IMR-90 (cell line): ENCODE measurements around the gene ZNG1B. TPM values are rescaled to one million over a fixed set of nuclear protein-coding genes. Genes with fewer than 3 reads are reported as not detected.
"Not testable (repeated sequence)": the region's sequence is repeated elsewhere in the genome, so short reads cannot be mapped to it uniquely, and the experiment has no call there.

Experiments used
- ATAC-seq: fragments of 200-7000 bp; cut with Tn5 transposase; 2 replicates; pipeline ENCODE4 v1.9.1; 2020; ENCODE audit warnings: low read depth, mild to moderate bottlenecking, moderate library complexity
- BruUV-seq: library from RNA; stranded (reverse); fragments of 400-500 nt; replicated peaks from 2 replicates; lab custom pipeline; 2021; lab: Mats Ljungman, UMichigan
- CTCF ChIA-PET: fragments of 300-600 bp; formaldehyde crosslinking; extraction: SDS; loops from one replicate; lab custom pipeline; 2021; ENCODE audit warnings: antibody characterized with exemption; lab: Yijun Ruan, JAX
- POLR2A ChIA-PET: fragments of 300-600 bp; sonication (Branson Sonifier 250); formaldehyde crosslinking; loops from one replicate; lab custom pipeline; 2022; ENCODE audit warnings: antibody characterized with exemption; ENCODE audit not compliant: unreplicated experiment; lab: Charles Lee
- DNase-seq: peaks from one replicate; pipeline ENCODE4 v3.0.0; 2013
- H2AFZ ChIP-seq: replicated peaks from 2 replicates; pipeline ENCODE3; 2013; ENCODE audit warnings: low read length, mild to moderate bottlenecking; ENCODE audit not compliant: poor library complexity
- H2AK5ac ChIP-seq: 2 replicates; pipeline ENCODE4 v1.6.1; 2013; ENCODE audit warnings: low read depth, low read length, inconsistent platforms
- H2AK9ac ChIP-seq: replicated peaks from 2 replicates; pipeline ENCODE3; 2013; ENCODE audit warnings: mild to moderate bottlenecking, low read depth, low read length, moderate library complexity; ENCODE audit not compliant: poor library complexity
- H2BK120ac ChIP-seq: 2 replicates; pipeline ENCODE4 v1.6.1; 2013; ENCODE audit warnings: low read depth, low read length, inconsistent platforms
- H2BK15ac ChIP-seq: 3 replicates; pipeline ENCODE4 v1.6.1; 2013; ENCODE audit warnings: low read depth, low read length, inconsistent platforms
- H2BK20ac ChIP-seq: 2 replicates; pipeline ENCODE4 v1.6.1; 2013; ENCODE audit warnings: low read depth, mild to moderate bottlenecking, inconsistent platforms, low read length, moderate library complexity
- H2BK5ac ChIP-seq: 2 replicates; pipeline ENCODE4 v1.6.1; 2013; ENCODE audit warnings: mild to moderate bottlenecking, low read depth, low read length, inconsistent platforms; ENCODE audit not compliant: poor library complexity, severe bottlenecking
- H3K14ac ChIP-seq: replicated peaks from 2 replicates; pipeline ENCODE4 v1.6.1; 2013; ENCODE audit warnings: low read depth, low read length, inconsistent platforms
- H3K18ac ChIP-seq: 2 replicates; pipeline ENCODE4 v1.6.1; 2013; ENCODE audit warnings: low read depth, low read length, control low read depth
- H3K23ac ChIP-seq: 2 replicates; pipeline ENCODE4 v1.6.1; 2013; ENCODE audit warnings: low read depth, low read length, inconsistent platforms
- H3K27ac ChIP-seq: 2 replicates; pipeline ENCODE4 v1.5.1; 2013; ENCODE audit warnings: mild to moderate bottlenecking, control low read depth, low read length; ENCODE audit not compliant: insufficient read depth
- H3K27me3 ChIP-seq: 2 replicates; pipeline ENCODE4 v1.6.1; 2013; ENCODE audit warnings: low read length; ENCODE audit not compliant: control insufficient read depth, insufficient read depth
- H3K36me3 ChIP-seq: 2 replicates; pipeline ENCODE4 v1.6.1; 2013; ENCODE audit warnings: low read length, mixed read lengths; ENCODE audit not compliant: control insufficient read depth, insufficient read depth
- H3K4ac ChIP-seq: 2 replicates; pipeline ENCODE4 v1.6.1; 2013; ENCODE audit warnings: low read depth, low read length, inconsistent platforms
- H3K4me1 ChIP-seq: 2 replicates; pipeline ENCODE4 v1.6.1; 2013; ENCODE audit warnings: low read length, mixed read lengths; ENCODE audit not compliant: control insufficient read depth, insufficient read depth
- H3K4me2 ChIP-seq: 2 replicates; pipeline ENCODE4 v1.6.1; 2013; ENCODE audit warnings: low read depth, mild to moderate bottlenecking, control low read depth, low read length, moderate library complexity
- H3K4me3 ChIP-seq: 2 replicates; pipeline ENCODE4 v1.5.1; 2013; ENCODE audit warnings: low read depth, mild to moderate bottlenecking, control low read depth, low read length, moderate library complexity; ENCODE audit not compliant: insufficient read depth
- H3K56ac ChIP-seq: 2 replicates; pipeline ENCODE4 v1.6.1; 2013; ENCODE audit warnings: low read length, inconsistent platforms; ENCODE audit not compliant: insufficient read depth; ENCODE audit errors: extremely low read depth
- H3K79me1 ChIP-seq, 2 experiments: 2 replicates each; pipeline ENCODE4 v1.6.1; 2013; ENCODE audit warnings: low read length in 2 of 2, inconsistent platforms in 1 of 2, low read depth in 1 of 2
- H3K9ac ChIP-seq: 2 replicates; pipeline ENCODE4 v1.6.1; 2013; ENCODE audit warnings: low read depth, low read length, control low read depth
- H3K9me1 ChIP-seq: 2 replicates; pipeline ENCODE4 v1.6.1; 2013; ENCODE audit warnings: low read length, inconsistent platforms; ENCODE audit not compliant: insufficient read depth
- H3K9me3 ChIP-seq: 2 replicates; pipeline ENCODE4 v1.6.1; 2013; ENCODE audit warnings: low read length; ENCODE audit not compliant: control insufficient read depth, insufficient read depth
- H4K20me1 ChIP-seq: 2 replicates; pipeline ENCODE4 v1.6.1; 2013; ENCODE audit warnings: low read length, inconsistent platforms; ENCODE audit not compliant: insufficient read depth
- H4K5ac ChIP-seq: 2 replicates; pipeline ENCODE4 v1.6.1; 2013; ENCODE audit warnings: mild to moderate bottlenecking, low read depth, low read length, control low read depth
- H4K8ac ChIP-seq, 2 experiments: 2 replicates each; pipeline ENCODE4 v1.6.1; 2013; ENCODE audit warnings: low read depth in 2 of 2, low read length in 2 of 2, control low read depth in 1 of 2, inconsistent platforms in 1 of 2
- H4K91ac ChIP-seq: 2 replicates; pipeline ENCODE4 v1.6.1; 2013; ENCODE audit warnings: low read depth, low read length, inconsistent platforms; ENCODE audit not compliant: insufficient read depth
- WGBS, 2 experiments: methylation state at CpG; one replicate each; pipeline versions ENCODE4 v1.1.5 to v1.1.7; 2013; ENCODE audit warnings: missing lambda C conversion rate in 2 of 2; ENCODE audit not compliant: insufficient read length in 1 of 2; ENCODE audit errors: extremely low coverage in 2 of 2; 5-methylcytosine and 5-hydroxymethylcytosine counted together
- dilution Hi-C: fragments of 300-500 bp; cut with HindIII; formaldehyde crosslinking; loops from one replicate; pipeline ENCODE4 v1.14.3; 2018; ENCODE audit warnings: low sequenced_read_pairs; ENCODE audit not compliant: unreplicated experiment
- in situ Hi-C: fragments of 300-500 bp; cut with MboI; formaldehyde crosslinking; loops from 3 replicates; pipeline ENCODE4 v1.14.3; 2019; ENCODE audit warnings: low sequenced_read_pairs, inconsistent platforms, mixed read lengths
- intact Hi-C: fragments of 100-400 bp; cut with micrococcal nuclease; formaldehyde crosslinking; loops from 2 replicates; pipeline ENCODE4 v1.10.0; 2022
- polyA plus RNA-seq, 3 experiments: library from polyadenylated mRNA; depleted of rRNA; stranded (reverse); fragments of >200 nt; gene quantifications; 2 replicates each; pipeline ENCODE4 v1.2.3, GENCODE V29; 2012; ENCODE audit warnings: low replicate concordance in 1 of 3
- total RNA-seq: library from RNA; depleted of rRNA; stranded (reverse); fragments of >200 nt; gene quantifications from 2 replicates; pipeline ENCODE4 v1.2.3, GENCODE V29; 2012

ZNG1B gene
- total and polyA plus RNA-seq, 2 of the 4 experiments (the other 2 are of a cell fraction), result 7.0 to 11.2 TPM

DNA sequence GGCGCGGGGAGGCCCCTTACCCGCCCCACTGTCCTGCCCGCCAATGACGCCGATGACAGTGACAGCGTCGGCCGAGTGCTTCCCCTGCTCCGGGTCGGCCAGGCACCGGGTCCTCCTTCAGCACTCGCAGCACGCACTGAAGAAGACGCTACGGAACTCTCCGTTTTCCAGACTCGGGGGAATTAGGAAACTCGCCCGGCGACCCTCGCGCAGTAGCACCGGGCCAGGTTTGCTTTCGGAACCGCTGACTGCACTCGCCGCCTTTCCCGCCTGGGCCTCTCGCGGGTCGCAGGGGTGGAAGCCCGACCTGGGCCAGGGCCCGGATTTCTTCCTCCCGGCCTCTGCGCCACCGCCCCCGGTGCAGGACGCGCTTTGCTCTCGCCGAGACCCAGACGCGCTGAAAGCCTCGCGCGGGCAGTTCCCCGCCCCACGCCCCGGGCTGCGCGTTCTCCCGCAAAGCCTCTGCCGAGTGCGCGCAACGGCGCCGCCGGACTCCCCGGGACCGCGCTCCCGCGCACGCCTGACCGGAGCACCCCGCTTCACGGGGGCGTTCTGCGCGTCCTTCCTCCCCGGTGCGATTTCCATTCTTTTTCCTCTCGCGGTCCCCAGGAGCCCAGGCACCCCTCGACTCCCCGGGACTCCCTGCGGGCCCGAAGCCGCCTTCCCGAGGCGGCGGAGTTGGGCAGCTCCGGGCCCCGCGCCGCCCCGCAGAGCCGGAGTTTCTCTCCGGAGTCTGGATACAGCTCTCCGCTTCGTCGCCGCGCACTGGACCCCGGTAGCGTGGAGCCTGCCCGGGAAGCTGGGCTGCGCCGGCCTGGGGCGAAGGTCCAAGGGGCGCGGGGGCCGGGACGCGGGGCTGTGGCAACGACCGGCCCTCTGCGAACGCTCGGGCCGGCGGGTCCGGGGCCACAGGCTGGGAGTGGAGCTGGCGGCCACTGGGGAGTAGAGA is 65.9 kb downstream of the ZNG1B start:
- DNase-seq, H3K18ac ChIP-seq, intact Hi-C loops, H3K9me3 ChIP-seq, H2AK9ac ChIP-seq, H3K36me3 ChIP-seq, H2BK5ac ChIP-seq, H2AK5ac ChIP-seq, H2BK15ac ChIP-seq, CTCF ChIA-PET, H3K27ac ChIP-seq, H4K20me1 ChIP-seq, dilution Hi-C loops, H4K8ac ChIP-seq, H3K4ac ChIP-seq, H2BK20ac ChIP-seq, H3K9me1 ChIP-seq, H3K56ac ChIP-seq, BruUV-seq, H3K23ac ChIP-seq, H2AFZ ChIP-seq, POLR2A ChIA-PET, in situ Hi-C loops, H3K9ac ChIP-seq, H3K79me1 ChIP-seq, H2BK120ac ChIP-seq, H4K91ac ChIP-seq, H3K4me1 ChIP-seq, H4K5ac ChIP-seq, H3K14ac ChIP-seq: not testable (repeated sequence)
- ATAC-seq, result peak; percentile 63
- peak overlapping the region; percentile 2; the same call in 1 of the 2 replicates for H3K4me2 ChIP-seq
- 0 out of 2 replicates have a peak overlapping the region, but pooled peaks have one; percentile 7 for H3K4me3 ChIP-seq
- peaks cover 34% of the 10 kb centered on the region for H3K27me3 ChIP-seq
- 0% methylated on average over 12 of the region's 116 CpGs; no CpG with 5 or more reads in 1 of the 2 experiments for WGBS, 2 experiments

DNA sequence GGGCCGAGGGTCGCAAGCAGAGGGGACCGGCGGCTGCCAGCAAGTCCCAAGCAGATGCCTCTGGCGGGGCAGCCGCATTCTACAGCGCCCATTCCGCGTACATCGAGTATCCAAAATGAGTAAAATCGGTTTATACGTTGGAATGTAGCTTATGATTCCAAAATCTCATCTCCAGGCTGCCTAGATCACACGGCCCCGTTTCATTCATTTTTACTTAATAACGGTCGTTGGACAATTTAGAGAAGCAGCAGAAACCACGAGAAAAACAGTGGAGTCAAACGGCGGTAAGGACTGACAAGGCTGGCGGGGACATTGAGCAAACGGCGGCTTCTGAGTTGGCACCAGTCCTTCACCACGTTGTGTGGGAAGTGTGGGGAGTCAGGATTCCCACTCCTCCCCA is 66.6 kb downstream of the ZNG1B start:
- H3K4me1 ChIP-seq, H3K9ac ChIP-seq, H3K9me3 ChIP-seq, H2BK15ac ChIP-seq, H4K20me1 ChIP-seq, H3K23ac ChIP-seq, H3K4me3 ChIP-seq, POLR2A ChIA-PET, H3K9me1 ChIP-seq, ATAC-seq, H3K36me3 ChIP-seq, dilution Hi-C loops, BruUV-seq, H2BK5ac ChIP-seq, H3K56ac ChIP-seq, H3K14ac ChIP-seq, CTCF ChIA-PET, in situ Hi-C loops, H3K4ac ChIP-seq, H2AK9ac ChIP-seq, H4K91ac ChIP-seq, H3K18ac ChIP-seq, H4K5ac ChIP-seq, H2BK120ac ChIP-seq, H4K8ac ChIP-seq, H2AFZ ChIP-seq, H3K79me1 ChIP-seq, H3K4me2 ChIP-seq, H3K27ac ChIP-seq, intact Hi-C loops, H2AK5ac ChIP-seq, H2BK20ac ChIP-seq, DNase-seq: not testable (repeated sequence)
- WGBS, 2 experiments, result no CpG with 5 or more reads among the region's 23 CpGs
- H3K27me3 ChIP-seq, result peaks cover 33% of the 10 kb centered on the region
